Measurements from ENCODE around the gene EIF3K. TPM values are rescaled to one million over a fixed set of nuclear protein-coding genes. Genes with fewer than 3 reads are reported as not detected.

Gene EIF3K
- total and polyA plus RNA-seq, 2 of the 13 experiments (the other 11 are each of a cell fraction or from before 2014, with no cell fraction given): 179 to 258 TPM

DNA sequence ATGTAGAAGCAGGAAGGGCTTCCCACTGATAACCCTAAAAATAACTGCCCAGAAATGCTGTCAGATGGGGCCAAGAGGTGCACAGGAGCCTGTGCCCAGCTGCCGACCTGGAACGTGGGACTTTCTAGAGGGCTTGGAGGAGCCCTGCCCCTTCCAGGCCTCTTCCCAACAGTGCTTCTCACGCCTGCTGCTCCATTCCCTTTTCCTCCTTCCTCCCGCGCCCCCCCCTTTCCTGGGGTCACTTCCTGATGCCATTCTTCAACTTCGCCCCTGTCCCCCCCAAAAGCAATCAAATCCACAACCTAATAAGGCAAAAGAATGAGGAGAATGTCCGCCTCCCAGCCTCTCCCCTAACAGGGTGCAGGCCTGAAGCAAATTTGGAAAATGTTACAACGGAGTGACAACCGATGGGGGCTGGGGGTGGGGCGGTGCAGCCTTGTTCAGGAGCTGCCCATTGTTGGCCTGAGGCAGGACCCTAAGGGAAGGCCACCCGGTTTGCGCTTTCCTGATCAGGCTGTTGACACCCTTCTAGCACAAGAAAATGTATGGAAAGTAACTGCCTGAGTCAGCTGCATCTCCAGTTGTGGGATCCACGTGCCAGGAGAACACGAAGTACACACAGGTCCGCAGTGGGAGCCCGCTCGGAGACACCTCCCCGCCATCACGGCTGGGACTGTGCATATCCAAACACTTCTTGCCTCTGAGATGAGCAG lies 47.1 kb downstream of the EIF3K start (continued):
- TF ChIP-seq REXO4 (CRISPR knock-in tag; IDR thresholded peaks at IDR 0.05; ENCODE audit: borderline replicate concordance) (no peak), ZNF761 (CRISPR knock-in tag; conservative IDR thresholded peaks at IDR 0.05) (no peak), JUNB (CRISPR knock-in tag; IDR thresholded peaks at IDR 0.05; ENCODE audit: borderline replicate concordance) (no peak), POLR2G (IDR thresholded peaks at IDR 0.05; ENCODE audit: low read depth, low read length) (0 out of 2 replicates have a peak, but pooled peaks have one; percentile 24), ZKSCAN1 (IDR thresholded peaks at IDR 0.05; ENCODE audit: low read length) (no peak), RBM22 (optimal IDR thresholded peaks at IDR 0.05; ENCODE audit: low read length) (peak; percentile 50), SCMH1 (CRISPR knock-in tag; IDR thresholded peaks at IDR 0.05; ENCODE audit: borderline replicate concordance) (no peak), NR2F2 (IDR thresholded peaks at IDR 0.05; ENCODE audit: borderline replicate concordance, low read depth) (no peak), HCFC1 (IDR thresholded peaks at IDR 0.05; ENCODE audit: low read depth, low read length) (no peak), TOPORS (CRISPR knock-in tag; IDR thresholded peaks at IDR 0.05) (no peak), ZFP1 (CRISPR knock-in tag; IDR thresholded peaks at IDR 0.05) (no peak), LCORL (IDR thresholded peaks at IDR 0.05) (0 out of 2 replicates have a peak, but pooled peaks have one; percentile 12), LCORL (CRISPR knock-in tag; IDR thresholded peaks at IDR 0.05) (peak; percentile 87), SOX13 (IDR thresholded peaks at IDR 0.05) (0 out of 2 replicates have a peak, but pooled peaks have one; percentile 10), SOX13 (CRISPR knock-in tag; conservative IDR thresholded peaks at IDR 0.05 in 1 of 2, IDR thresholded peaks at IDR 0.05 in 1 of 2) (no peak), CENPX (CRISPR knock-in tag; IDR thresholded peaks at IDR 0.05) (no peak), ELF3 (CRISPR knock-in tag; IDR thresholded peaks at IDR 0.05) (peak; percentile 23; the same call in 1 of the 2 replicates), ZNF572 (CRISPR knock-in tag; IDR thresholded peaks at IDR 0.05) (no peak), BRCA1 (CRISPR knock-in tag; IDR thresholded peaks at IDR 0.05) (no peak), NR2F6 (IDR thresholded peaks at IDR 0.05) (peak; percentile 39; the same call in 1 of the 2 replicates), NR2F6 (CRISPR knock-in tag; IDR thresholded peaks at IDR 0.05) (no peak; the same call in 1 of the 2 replicates), HNRNPK (IDR thresholded peaks at IDR 0.05; ENCODE audit: low read depth, low read length, poor library complexity, severe bottlenecking) (no peak), NFYB (CRISPR knock-in tag; IDR thresholded peaks at IDR 0.05) (no peak)
- TF ChIP-seq, protein P1, sequence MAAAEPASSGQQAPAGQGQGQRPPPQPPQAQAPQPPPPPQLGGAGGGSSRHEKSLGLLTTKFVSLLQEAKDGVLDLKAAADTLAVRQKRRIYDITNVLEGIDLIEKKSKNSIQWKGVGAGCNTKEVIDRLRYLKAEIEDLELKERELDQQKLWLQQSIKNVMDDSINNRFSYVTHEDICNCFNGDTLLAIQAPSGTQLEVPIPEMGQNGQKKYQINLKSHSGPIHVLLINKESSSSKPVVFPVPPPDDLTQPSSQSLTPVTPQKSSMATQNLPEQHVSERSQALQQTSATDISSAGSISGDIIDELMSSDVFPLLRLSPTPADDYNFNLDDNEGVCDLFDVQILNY (CRISPR knock-in tag; conservative IDR thresholded peaks at IDR 0.05): no peak
- TF ChIP-seq, protein P2, sequence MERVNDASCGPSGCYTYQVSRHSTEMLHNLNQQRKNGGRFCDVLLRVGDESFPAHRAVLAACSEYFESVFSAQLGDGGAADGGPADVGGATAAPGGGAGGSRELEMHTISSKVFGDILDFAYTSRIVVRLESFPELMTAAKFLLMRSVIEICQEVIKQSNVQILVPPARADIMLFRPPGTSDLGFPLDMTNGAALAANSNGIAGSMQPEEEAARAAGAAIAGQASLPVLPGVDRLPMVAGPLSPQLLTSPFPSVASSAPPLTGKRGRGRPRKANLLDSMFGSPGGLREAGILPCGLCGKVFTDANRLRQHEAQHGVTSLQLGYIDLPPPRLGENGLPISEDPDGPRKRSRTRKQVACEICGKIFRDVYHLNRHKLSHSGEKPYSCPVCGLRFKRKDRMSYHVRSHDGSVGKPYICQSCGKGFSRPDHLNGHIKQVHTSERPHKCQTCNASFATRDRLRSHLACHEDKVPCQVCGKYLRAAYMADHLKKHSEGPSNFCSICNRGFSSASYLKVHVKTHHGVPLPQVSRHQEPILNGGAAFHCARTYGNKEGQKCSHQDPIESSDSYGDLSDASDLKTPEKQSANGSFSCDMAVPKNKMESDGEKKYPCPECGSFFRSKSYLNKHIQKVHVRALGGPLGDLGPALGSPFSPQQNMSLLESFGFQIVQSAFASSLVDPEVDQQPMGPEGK (CRISPR knock-in tag; IDR thresholded peaks at IDR 0.05): peak; percentile 84
- TF ChIP-seq, protein P3, sequence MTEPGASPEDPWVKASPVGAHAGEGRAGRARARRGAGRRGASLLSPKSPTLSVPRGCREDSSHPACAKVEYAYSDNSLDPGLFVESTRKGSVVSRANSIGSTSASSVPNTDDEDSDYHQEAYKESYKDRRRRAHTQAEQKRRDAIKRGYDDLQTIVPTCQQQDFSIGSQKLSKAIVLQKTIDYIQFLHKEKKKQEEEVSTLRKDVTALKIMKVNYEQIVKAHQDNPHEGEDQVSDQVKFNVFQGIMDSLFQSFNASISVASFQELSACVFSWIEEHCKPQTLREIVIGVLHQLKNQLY (CRISPR knock-in tag; IDR thresholded peaks at IDR 0.05): no peak
- TF ChIP-seq, protein P4, sequence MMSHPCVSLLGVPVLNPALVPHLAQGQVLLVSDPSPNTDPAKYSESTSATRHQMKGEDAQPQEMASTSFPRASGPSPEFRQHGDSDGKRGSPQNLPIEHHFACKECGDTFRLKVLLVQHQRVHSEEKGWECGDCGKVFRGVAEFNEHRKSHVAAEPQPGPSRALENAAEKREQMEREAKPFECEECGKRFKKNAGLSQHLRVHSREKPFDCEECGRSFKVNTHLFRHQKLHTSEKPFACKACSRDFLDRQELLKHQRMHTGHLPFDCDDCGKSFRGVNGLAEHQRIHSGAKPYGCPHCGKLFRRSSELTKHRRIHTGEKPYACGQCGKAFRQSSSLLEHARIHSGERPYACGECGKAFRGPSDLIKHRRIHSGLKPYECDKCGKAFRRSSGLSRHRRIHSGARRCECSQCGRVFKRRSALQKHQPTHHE (CRISPR knock-in tag; IDR thresholded peaks at IDR 0.05; ENCODE audit: borderline replicate concordance): no peak

All from HepG2 (cell line).